ENCODE data around the gene PTN.

DNA sequence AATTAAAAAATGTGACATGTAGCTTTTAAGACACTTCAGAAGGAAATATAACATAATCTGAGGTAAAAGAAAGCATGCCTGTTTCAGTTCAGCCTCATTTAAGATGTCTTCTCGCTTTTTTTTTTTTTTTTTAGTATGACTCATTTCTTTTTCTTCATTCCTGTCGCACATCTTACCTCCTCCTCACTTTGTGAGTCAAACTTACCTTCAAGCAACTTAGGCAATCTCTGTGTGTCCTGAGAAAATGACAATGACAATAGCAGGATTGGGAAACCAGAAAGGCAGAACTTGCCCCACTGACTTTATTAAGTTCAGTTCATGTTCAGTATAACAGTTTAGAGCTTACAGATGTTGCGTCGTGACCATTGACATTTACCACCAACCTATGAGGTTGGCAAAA lies 7.7 kb downstream of the PTN start:
- TF ChIP-seq, protein P1, sequence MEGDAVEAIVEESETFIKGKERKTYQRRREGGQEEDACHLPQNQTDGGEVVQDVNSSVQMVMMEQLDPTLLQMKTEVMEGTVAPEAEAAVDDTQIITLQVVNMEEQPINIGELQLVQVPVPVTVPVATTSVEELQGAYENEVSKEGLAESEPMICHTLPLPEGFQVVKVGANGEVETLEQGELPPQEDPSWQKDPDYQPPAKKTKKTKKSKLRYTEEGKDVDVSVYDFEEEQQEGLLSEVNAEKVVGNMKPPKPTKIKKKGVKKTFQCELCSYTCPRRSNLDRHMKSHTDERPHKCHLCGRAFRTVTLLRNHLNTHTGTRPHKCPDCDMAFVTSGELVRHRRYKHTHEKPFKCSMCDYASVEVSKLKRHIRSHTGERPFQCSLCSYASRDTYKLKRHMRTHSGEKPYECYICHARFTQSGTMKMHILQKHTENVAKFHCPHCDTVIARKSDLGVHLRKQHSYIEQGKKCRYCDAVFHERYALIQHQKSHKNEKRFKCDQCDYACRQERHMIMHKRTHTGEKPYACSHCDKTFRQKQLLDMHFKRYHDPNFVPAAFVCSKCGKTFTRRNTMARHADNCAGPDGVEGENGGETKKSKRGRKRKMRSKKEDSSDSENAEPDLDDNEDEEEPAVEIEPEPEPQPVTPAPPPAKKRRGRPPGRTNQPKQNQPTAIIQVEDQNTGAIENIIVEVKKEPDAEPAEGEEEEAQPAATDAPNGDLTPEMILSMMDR (IDR thresholded peaks at IDR 0.05): no peak
- no peak for TF ChIP-seq TP53 (CRISPR knock-in tag; IDR thresholded peaks at IDR 0.05)
- TF ChIP-seq EP300 (IDR thresholded peaks at IDR 0.05): no peak
